Smooth muscle cell (in vitro differentiated cells): ENCODE measurements around the gene XKR7. TPM values are rescaled to one million over a fixed set of nuclear protein-coding genes. Genes with fewer than 3 reads are reported as not detected.

Experiments used
- DNase-seq: peaks from one replicate; lab custom pipeline; 2025; ENCODE audit not compliant: unreplicated experiment; lab: John Stamatoyannopoulos, UW
- H2AFZ ChIP-seq: fragments of 200-600 bp; sonication (generic); 2 replicates; pipeline ENCODE4 v1.6.0; 2016; ENCODE audit warnings: antibody characterized with exemption, low read depth, mild to moderate bottlenecking
- H3F3A ChIP-seq: fragments of 200-600 bp; sonication (generic); 2 replicates; pipeline ENCODE4 v1.6.0; 2017; ENCODE audit warnings: antibody characterized with exemption, low read depth
- H3K27ac ChIP-seq: fragments of 200-600 bp; sonication (generic); 2 replicates; pipeline ENCODE4 v1.5.1; 2016; ENCODE audit warnings: low read depth, mild to moderate bottlenecking
- H3K27me3 ChIP-seq: fragments of 200-600 bp; sonication (generic); 2 replicates; pipeline ENCODE4 v1.6.1; 2016; ENCODE audit warnings: low read depth, mild to moderate bottlenecking
- H3K36me3 ChIP-seq: fragments of 200-600 bp; sonication (generic); 2 replicates; pipeline ENCODE4 v1.5.1; 2016; ENCODE audit warnings: low read depth
- H3K4me1 ChIP-seq: fragments of 200-600 bp; sonication (generic); 2 replicates; pipeline ENCODE4 v1.5.1; 2016; ENCODE audit warnings: low read depth
- H3K4me2 ChIP-seq: fragments of 200-600 bp; sonication (generic); 2 replicates; pipeline ENCODE4 v1.6.0; 2016; ENCODE audit warnings: mild to moderate bottlenecking
- H3K4me3 ChIP-seq: fragments of 200-600 bp; sonication (generic); 2 replicates; pipeline ENCODE4 v1.5.1; 2016; ENCODE audit warnings: mild to moderate bottlenecking
- H3K79me2 ChIP-seq: fragments of 200-600 bp; sonication (generic); 2 replicates; pipeline ENCODE4 v1.6.0; 2016; ENCODE audit warnings: low read depth, mild to moderate bottlenecking
- H3K9ac ChIP-seq: fragments of 200-600 bp; sonication (generic); 2 replicates; pipeline ENCODE4 v1.6.0; 2016; ENCODE audit warnings: low read depth
- H3K9me3 ChIP-seq: fragments of 200-600 bp; sonication (generic); replicated peaks from 2 replicates; pipeline ENCODE4 v1.5.1; 2016; ENCODE audit warnings: low read depth
- H4K20me1 ChIP-seq: fragments of 200-600 bp; sonication (generic); 2 replicates; pipeline ENCODE4 v1.6.0; 2016; ENCODE audit warnings: low read depth
- CTCF ChIP-seq: fragments of 200-600 bp; sonication (generic); IDR thresholded peaks from 2 replicates; pipeline ENCODE4 v1.5.1; 2017; ENCODE audit warnings: borderline replicate concordance, mild to moderate bottlenecking, antibody characterized with exemption; ENCODE audit not compliant: insufficient read depth, poor library complexity, severe bottlenecking
- WGBS: methylation state at CpG from one replicate; pipeline ENCODE4 v1.1.7; 2016; ENCODE audit warnings: low lambda C conversion rate; 5-methylcytosine and 5-hydroxymethylcytosine counted together
- polyA plus RNA-seq: library from polyadenylated mRNA; unstranded; fragments of >200 nt; fragmentation: Nextera tagmentation; extraction: Ambion mirVana; gene quantifications from 2 replicates; pipeline ENCODE4 v1.2.1, GENCODE V29; 2016
- total RNA-seq: library from RNA; depleted of rRNA; stranded (reverse); fragments of >200 nt; gene quantifications from 2 replicates; pipeline ENCODE4 v1.2.3, GENCODE V29; 2014

Gene XKR7, protein sequence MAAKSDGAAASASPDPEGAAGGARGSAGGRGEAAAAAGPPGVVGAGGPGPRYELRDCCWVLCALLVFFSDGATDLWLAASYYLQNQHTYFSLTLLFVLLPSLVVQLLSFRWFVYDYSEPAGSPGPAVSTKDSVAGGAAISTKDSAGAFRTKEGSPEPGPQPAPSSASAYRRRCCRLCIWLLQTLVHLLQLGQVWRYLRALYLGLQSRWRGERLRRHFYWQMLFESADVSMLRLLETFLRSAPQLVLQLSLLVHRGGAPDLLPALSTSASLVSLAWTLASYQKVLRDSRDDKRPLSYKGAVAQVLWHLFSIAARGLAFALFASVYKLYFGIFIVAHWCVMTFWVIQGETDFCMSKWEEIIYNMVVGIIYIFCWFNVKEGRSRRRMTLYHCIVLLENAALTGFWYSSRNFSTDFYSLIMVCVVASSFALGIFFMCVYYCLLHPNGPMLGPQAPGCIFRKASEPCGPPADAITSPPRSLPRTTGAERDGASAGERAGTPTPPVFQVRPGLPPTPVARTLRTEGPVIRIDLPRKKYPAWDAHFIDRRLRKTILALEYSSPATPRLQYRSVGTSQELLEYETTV
- not detected in 2 replicates for total RNA-seq
- polyA plus RNA-seq, result not detected in 2 replicates

DNA sequence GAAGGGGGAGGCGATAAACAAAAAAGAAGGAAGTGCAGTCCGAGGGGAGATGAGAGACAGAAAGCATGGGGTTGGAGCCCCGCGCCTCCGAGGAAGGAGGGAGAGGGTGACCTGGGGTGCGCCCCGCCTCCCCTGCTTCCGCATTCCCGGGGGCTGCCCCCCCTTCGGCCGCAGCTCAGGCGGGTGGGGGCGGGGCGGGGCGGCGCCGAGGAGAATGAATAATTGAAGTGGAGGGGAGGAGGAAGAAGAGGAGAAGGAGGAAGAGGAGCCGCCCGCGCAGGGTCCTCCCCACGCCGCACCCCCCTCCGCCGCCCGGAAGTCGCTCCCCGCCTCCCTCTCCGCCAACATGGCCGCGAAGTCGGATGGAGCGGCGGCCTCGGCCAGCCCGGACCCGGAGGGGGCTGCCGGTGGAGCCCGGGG, at the start of gene XKR7:
Gene XKR7, plus strand, starts transcription at position 322 of the 420 bp plus-strand sequence. Its CDS starts 25 bp downstream, at position 347.
- H3K4me1 ChIP-seq, result peaks cover 7% of the 10 kb centered on the region
- no peak for DNase-seq
- peaks cover 83% of the 10 kb centered on the region for H3K27me3 ChIP-seq
- no peak within 1 kb of the TSS for H3K27ac ChIP-seq
- TF ChIP-seq CTCF, result no peak
- H3K79me2 ChIP-seq, result no peaks in the 10 kb centered on the region
- no peaks in the 10 kb centered on the region for H3F3A ChIP-seq
- H3K9me3 ChIP-seq, result no peaks in the 10 kb centered on the region
- H3K4me2 ChIP-seq, result peak within 1 kb of the TSS; percentile 67
- H3K4me3 ChIP-seq, result peak within 1 kb of the TSS; percentile 23
- H4K20me1 ChIP-seq, result no peaks in the 10 kb centered on the region
- no peak within 1 kb of the TSS for H3K9ac ChIP-seq
- no peak within 1 kb of the TSS for H2AFZ ChIP-seq
- H3K36me3 ChIP-seq, result no peaks in the 10 kb centered on the region
- WGBS, result 1% methylated on average over 12 of the region's 38 CpGs

DNA sequence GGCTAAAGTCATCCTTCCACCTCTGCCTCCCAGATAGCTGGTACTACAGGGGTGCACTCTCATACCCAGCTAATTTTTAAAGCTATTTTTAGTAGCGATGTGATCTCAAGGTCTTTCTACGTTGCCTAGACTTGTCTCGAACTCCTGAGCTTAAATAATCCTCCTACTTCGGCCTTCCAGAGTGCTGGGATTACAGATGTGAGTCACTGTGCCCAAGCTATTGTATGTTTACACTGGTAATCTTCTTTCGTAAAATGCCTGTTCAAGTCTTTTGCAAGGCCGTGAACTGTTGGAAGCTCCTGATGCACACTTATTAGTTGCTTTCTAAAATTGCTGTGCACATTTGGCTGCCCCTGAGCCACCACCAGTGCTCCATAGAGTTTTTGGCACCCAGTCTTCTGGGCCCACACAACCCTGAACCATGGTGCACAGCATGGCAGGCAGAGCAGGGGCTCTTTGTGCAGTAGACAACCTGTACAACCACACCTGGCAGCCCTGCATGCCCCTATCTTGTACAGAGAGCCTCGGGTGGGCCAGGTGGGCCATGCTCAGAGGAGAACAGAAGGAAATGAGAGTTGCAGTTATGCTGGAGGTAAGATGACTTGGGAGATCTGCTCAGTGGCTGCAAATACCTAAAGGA, 49.4 kb upstream of the XKR7 start:
- 31% methylated on average over 7 of the region's 7 CpGs for WGBS
- Histone ChIP-seq H4K20me1 (no peaks in the 10 kb centered on the region), H3K4me3 (peak overlapping the region; percentile 6), H3F3A (peaks cover 17% of the 10 kb centered on the region), H3K9me3 (no peaks in the 10 kb centered on the region), H2AFZ (no peak overlapping the region), H3K4me2 (peak overlapping the region; percentile 60), H3K4me1 (no peaks in the 10 kb centered on the region), H3K79me2 (no peaks in the 10 kb centered on the region), H3K9ac (no peak overlapping the region), H3K27ac (peak overlapping the region; percentile 56), H3K36me3 (no peaks in the 10 kb centered on the region), H3K27me3 (no peaks in the 10 kb centered on the region)
- no peak for TF ChIP-seq CTCF
- no peak for DNase-seq

- Histone ChIP-seq H3K4me2 (peak overlapping the region; percentile 60), H3K79me2 (no peaks in the 10 kb centered on the region), H3K4me1 (no peaks in the 10 kb centered on the region), H3F3A (peaks cover 17% of the 10 kb centered on the region), H3K9ac (no peak overlapping the region), H3K27me3 (no peaks in the 10 kb centered on the region), H4K20me1 (no peaks in the 10 kb centered on the region), H3K36me3 (no peaks in the 10 kb centered on the region), H3K27ac (no peak overlapping the region), H3K9me3 (no peaks in the 10 kb centered on the region), H2AFZ (no peak overlapping the region), H3K4me3 (no peak overlapping the region)
- WGBS, result 60% methylated on average over 6 of the region's 6 CpGs
- no peak for TF ChIP-seq CTCF
- no peak for DNase-seq
Observed at GRCh38 chr20:31919410-31920155, 48.4 kb upstream of the XKR7 start.
